ENCODE measurements around the gene PHYHD1. TPM values are rescaled to one million over a fixed set of nuclear protein-coding genes. Genes with fewer than 3 reads are reported as not detected.

Gene PHYHD1
- total and polyA plus RNA-seq, 2 of the 13 experiments (the other 11 are each of a cell fraction or from before 2014, with no cell fraction given): 10.6 to 25.3 TPM

DNA sequence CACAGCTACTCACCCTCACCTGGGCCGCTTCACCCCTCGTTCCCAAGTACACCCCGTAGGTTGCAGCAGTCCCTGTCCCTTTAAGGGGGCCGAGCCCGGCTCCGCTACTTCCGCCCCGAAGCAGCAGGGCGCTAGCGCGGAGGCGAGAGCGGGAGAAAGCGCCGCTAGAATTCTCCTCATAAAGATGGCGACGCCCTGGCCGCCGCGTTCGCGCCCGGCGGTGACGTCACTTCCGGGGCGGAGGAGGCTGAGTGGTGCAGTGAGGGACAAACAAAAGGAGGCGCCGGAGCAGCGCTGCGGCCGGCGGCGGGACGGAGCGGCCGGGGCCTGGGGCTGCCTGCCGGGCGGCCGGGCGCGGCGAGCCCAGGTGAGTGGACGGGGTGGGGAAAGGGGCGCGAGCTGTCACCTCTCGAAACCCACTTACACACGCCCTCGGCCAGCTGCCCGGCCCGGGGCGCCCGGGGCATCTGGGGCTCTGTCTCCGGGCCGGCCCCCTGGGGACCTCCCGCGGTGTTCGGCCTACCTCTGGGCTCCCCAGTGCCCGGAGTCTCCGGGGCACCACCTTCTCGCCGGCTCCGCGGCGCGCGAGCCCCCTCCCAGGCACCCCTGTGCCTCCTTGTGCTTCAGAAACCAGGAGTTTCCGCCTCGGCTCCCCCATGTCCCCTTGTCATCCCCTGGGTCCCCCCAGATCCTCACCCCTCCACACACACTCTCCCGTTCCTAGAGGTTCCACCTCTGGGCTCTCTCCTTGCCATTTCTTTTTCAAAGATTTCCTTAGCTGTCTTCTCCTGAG is 38.7 kb upstream of the PHYHD1 start, which contains the start of the genes KYAT1 and LRRC8A (continued):
- TF ChIP-seq, protein P1, sequence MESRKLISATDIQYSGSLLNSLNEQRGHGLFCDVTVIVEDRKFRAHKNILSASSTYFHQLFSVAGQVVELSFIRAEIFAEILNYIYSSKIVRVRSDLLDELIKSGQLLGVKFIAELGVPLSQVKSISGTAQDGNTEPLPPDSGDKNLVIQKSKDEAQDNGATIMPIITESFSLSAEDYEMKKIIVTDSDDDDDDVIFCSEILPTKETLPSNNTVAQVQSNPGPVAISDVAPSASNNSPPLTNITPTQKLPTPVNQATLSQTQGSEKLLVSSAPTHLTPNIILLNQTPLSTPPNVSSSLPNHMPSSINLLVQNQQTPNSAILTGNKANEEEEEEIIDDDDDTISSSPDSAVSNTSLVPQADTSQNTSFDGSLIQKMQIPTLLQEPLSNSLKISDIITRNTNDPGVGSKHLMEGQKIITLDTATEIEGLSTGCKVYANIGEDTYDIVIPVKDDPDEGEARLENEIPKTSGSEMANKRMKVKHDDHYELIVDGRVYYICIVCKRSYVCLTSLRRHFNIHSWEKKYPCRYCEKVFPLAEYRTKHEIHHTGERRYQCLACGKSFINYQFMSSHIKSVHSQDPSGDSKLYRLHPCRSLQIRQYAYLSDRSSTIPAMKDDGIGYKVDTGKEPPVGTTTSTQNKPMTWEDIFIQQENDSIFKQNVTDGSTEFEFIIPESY (CRISPR knock-in tag; IDR thresholded peaks at IDR 0.05): no peak
- TF ChIP-seq MED8 (CRISPR knock-in tag; IDR thresholded peaks at IDR 0.05; ENCODE audit: insufficient replicate concordance): no peak
- peak; percentile 39; the same call in 1 of the 2 replicates for TF ChIP-seq ISL2 (CRISPR knock-in tag; IDR thresholded peaks at IDR 0.05)
- TF ChIP-seq ZSCAN9 (CRISPR knock-in tag; IDR thresholded peaks at IDR 0.05; ENCODE audit: borderline replicate concordance): peak; percentile 71
- peak; percentile 95 for TF ChIP-seq HNRNPLL (IDR thresholded peaks at IDR 0.05; ENCODE audit: low read depth, low read length, poor library complexity, severe bottlenecking)
- no peak for TF ChIP-seq ZFP36L2 (CRISPR knock-in tag; IDR thresholded peaks at IDR 0.05)
- peak; percentile 99 for TF ChIP-seq YY1 (IDR thresholded peaks at IDR 0.05; ENCODE audit: insufficient read depth, insufficient replicate concordance, low read depth, low read length)
- TF ChIP-seq, protein P2, sequence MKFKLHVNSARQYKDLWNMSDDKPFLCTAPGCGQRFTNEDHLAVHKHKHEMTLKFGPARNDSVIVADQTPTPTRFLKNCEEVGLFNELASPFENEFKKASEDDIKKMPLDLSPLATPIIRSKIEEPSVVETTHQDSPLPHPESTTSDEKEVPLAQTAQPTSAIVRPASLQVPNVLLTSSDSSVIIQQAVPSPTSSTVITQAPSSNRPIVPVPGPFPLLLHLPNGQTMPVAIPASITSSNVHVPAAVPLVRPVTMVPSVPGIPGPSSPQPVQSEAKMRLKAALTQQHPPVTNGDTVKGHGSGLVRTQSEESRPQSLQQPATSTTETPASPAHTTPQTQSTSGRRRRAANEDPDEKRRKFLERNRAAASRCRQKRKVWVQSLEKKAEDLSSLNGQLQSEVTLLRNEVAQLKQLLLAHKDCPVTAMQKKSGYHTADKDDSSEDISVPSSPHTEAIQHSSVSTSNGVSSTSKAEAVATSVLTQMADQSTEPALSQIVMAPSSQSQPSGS (CRISPR knock-in tag; IDR thresholded peaks at IDR 0.05): peak; percentile 97
- no peak for TF ChIP-seq RBAK (CRISPR knock-in tag; IDR thresholded peaks at IDR 0.05)
- TF ChIP-seq, protein P3, sequence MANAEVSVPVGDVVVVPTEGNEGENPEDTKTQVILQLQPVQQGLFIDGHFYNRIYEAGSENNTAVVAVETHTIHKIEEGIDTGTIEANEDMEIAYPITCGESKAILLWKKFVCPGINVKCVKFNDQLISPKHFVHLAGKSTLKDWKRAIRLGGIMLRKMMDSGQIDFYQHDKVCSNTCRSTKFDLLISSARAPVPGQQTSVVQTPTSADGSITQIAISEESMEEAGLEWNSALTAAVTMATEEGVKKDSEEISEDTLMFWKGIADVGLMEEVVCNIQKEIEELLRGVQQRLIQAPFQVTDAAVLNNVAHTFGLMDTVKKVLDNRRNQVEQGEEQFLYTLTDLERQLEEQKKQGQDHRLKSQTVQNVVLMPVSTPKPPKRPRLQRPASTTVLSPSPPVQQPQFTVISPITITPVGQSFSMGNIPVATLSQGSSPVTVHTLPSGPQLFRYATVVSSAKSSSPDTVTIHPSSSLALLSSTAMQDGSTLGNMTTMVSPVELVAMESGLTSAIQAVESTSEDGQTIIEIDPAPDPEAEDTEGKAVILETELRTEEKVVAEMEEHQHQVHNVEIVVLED (CRISPR knock-in tag; IDR thresholded peaks at IDR 0.05; ENCODE audit: borderline replicate concordance): peak; percentile 83; the same call in 1 of the 2 replicates
- TF ChIP-seq, protein P4, sequence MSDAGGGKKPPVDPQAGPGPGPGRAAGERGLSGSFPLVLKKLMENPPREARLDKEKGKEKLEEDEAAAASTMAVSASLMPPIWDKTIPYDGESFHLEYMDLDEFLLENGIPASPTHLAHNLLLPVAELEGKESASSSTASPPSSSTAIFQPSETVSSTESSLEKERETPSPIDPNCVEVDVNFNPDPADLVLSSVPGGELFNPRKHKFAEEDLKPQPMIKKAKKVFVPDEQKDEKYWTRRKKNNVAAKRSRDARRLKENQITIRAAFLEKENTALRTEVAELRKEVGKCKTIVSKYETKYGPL (CRISPR knock-in tag; IDR thresholded peaks at IDR 0.05): no peak
- no peak for TF ChIP-seq HDAC6 (IDR thresholded peaks at IDR 0.05; ENCODE audit: low read depth, low read length)
- TF ChIP-seq, protein P5, sequence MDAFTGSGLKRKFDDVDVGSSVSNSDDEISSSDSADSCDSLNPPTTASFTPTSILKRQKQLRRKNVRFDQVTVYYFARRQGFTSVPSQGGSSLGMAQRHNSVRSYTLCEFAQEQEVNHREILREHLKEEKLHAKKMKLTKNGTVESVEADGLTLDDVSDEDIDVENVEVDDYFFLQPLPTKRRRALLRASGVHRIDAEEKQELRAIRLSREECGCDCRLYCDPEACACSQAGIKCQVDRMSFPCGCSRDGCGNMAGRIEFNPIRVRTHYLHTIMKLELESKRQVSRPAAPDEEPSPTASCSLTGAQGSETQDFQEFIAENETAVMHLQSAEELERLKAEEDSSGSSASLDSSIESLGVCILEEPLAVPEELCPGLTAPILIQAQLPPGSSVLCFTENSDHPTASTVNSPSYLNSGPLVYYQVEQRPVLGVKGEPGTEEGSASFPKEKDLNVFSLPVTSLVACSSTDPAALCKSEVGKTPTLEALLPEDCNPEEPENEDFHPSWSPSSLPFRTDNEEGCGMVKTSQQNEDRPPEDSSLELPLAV (CRISPR knock-in tag; conservative IDR thresholded peaks at IDR 0.05; ENCODE audit: low read depth): no peak
- TF ChIP-seq, protein P6, sequence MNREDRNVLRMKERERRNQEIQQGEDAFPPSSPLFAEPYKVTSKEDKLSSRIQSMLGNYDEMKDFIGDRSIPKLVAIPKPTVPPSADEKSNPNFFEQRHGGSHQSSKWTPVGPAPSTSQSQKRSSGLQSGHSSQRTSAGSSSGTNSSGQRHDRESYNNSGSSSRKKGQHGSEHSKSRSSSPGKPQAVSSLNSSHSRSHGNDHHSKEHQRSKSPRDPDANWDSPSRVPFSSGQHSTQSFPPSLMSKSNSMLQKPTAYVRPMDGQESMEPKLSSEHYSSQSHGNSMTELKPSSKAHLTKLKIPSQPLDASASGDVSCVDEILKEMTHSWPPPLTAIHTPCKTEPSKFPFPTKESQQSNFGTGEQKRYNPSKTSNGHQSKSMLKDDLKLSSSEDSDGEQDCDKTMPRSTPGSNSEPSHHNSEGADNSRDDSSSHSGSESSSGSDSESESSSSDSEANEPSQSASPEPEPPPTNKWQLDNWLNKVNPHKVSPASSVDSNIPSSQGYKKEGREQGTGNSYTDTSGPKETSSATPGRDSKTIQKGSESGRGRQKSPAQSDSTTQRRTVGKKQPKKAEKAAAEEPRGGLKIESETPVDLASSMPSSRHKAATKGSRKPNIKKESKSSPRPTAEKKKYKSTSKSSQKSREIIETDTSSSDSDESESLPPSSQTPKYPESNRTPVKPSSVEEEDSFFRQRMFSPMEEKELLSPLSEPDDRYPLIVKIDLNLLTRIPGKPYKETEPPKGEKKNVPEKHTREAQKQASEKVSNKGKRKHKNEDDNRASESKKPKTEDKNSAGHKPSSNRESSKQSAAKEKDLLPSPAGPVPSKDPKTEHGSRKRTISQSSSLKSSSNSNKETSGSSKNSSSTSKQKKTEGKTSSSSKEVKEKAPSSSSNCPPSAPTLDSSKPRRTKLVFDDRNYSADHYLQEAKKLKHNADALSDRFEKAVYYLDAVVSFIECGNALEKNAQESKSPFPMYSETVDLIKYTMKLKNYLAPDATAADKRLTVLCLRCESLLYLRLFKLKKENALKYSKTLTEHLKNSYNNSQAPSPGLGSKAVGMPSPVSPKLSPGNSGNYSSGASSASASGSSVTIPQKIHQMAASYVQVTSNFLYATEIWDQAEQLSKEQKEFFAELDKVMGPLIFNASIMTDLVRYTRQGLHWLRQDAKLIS (CRISPR knock-in tag; IDR thresholded peaks at IDR 0.05): 0 out of 2 replicates have a peak, but pooled peaks have one; percentile 42
- TF ChIP-seq ERF (CRISPR knock-in tag; IDR thresholded peaks at IDR 0.05): peak; percentile 88
